RCC 7860 (cell line): ENCODE results near the gene HOXB1.
"Not testable (repeated sequence)": the region's sequence is repeated elsewhere in the genome, so short reads cannot be mapped to it uniquely, and the experiment has no call there.

ENCODE experiments used
- DNase-seq: peaks from one replicate; pipeline ENCODE4 v3.0.0-alpha.2; 2015; ENCODE audit warnings: low spot score
- FAIRE-seq: peaks from 2 replicates; lab custom pipeline; 2012; peaks lifted over from hg19 to GRCh38; lab: Jason Lieb, UNC

Gene HOXB1

DNA sequence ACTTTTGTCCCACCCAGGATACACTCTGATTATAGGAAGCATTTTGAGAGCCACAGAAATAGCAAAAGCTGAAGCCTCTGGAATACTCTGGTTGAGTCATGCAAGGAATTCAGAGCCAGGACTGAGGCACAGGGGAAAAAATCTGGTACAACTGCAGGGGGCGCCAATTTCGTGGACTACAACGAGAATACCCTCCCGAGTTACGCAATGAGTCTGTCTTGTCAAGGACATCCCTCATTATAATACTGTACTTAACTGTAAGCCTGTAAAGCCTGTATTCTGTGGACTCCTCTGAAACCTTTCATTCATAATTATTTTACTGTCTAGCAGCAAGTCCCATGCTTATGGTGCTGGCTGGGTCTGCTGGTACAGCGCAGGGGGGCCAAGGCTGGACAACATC lies 7.8 kb downstream of the HOXB1 start:
- no peak for DNase-seq
- FAIRE-seq, result no peak

DNA sequence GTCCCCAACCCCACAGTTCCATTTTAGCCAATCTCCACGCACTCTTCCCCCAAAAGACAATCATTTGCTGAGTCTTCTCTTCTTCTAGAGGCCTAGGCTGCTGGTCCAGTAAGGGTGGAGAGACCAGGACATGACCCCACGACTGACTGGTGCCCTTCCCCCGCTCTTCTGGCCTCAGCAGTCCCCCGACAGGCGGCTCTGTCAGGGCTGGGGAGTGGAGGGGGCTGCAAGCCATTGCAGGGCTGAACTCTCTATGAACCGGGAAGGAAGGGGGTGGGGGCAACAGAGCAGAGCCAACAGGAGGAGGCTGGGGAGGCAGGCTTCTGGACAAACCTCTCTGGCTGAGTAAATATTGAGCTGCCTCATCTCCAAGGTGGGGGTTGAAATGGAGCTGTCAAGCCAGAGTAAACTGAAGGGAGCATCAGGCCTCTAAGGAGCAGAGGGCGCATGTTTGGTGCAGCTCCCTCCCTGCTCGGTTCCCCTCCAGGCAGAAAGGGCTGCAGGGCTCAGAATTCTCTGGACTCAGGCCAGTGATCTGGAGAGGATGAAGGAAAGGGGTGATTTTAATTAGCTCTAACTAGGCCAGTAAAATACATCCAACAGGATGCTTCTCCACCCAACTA lies 8.7 kb downstream of the HOXB1 start:
- FAIRE-seq (no peak), DNase-seq (peak; percentile 51)

DNA sequence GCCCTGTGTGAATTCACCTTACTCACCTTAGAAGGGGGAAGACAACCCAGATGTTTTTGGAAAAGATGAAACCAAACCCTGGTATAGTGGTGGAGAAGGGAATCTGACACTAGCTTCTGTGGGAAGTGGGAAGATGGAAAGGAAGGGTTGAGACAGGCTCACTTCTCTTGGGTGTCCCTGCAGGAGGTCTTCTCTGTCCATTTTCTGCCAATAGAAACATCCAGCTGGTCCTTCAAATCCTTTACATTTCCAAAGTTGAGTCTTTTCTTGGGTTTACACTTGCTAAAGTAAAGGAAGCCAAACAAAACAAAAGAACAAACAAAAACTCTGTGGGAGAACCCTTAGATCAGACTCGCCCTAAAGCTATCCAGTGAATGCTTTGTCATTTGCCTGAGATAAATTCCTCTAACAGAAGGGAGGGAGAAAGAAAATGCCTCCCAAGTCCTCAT lies 10.2 kb downstream of the HOXB1 start:
- no peak for FAIRE-seq
- no peak for DNase-seq

DNA sequence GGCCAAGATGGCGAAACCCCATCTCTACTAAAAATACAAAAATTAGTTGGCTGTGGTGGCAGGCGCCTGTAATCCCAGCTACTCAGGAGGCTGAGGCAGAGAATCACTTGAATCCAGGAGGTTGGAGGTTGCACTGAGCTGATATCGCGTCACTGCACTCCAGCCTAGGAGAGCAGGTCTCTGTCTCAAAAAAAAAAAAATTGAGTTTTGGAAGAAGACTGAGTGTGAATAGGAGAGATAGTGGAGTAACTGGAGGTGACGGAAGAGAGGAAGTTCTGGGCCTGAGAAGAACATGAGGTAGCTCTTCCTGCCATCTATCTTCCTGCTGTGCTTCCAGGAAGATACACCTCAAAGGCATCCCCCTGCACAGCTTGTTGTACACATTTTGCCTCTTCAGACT lies 11.4 kb downstream of the HOXB1 start:
- FAIRE-seq (no peak), DNase-seq (no peak)

DNA sequence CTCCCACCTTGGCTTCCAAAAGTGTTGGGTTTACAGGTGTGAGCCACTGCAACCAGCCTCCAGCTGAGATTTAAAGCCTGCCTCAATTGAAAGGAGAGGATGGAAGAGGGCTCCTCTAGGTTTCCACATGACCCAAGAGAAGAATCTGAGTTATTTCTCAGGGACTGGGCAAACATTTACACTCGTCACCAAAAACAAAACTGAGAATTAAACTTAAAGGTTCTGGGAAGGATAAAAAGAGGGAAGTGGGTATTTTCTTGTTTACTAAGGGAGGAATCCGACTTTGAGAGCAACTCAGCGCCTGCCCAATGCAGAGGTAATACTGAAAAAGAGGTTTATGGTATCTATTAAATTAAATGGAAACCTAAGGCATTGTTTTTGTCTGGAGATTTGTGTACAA lies 13.3 kb downstream of the HOXB1 start:
- DNase-seq (no peak), FAIRE-seq (no peak)

DNA sequence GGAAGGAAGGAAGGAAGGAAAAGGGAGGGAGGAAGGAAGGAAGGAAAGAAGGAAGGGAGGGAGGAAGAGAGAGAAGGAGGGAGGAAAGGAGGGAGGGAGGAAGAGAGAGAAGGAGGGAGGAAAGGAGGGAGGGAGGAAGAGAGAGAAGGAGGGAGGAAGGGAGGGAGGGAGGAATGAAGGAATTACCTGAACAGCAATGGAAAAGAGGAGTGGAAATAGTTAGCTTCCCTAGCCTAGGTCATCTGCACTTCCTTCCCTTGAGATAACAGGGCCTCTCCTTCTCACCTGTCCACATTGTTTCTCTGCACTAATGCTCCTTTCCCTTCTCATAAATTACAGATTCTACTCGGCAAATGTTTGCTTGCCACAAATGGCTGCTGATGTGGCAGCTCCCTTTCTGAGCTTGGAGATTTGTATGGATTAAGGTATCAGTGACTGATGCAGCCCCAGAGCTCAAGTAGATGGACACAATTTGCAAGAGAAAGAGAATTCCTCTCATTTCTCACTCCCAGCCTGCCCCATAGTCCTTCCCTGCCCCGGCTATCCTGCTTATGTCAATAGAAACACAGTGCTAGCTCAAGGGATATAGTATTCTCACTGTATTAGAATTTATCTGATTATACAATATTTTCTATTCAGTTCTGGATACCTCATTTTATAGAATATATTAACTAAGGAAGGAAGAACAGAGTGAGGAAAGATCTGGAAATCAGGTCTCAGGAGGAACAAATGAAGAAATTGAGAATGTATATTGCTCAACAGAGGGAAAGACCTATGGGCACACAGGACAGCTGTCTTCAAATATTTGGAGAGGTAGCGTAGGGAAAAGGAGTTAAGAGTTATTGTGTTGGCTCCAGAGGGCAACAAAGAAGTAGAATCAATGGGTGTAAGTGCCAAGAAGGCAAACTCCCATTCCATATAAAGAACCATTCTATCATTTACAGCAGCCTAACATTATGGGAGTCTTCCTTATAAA lies 14.6 kb downstream of the HOXB1 start:
- no peak for DNase-seq
- no peak for FAIRE-seq

DNA sequence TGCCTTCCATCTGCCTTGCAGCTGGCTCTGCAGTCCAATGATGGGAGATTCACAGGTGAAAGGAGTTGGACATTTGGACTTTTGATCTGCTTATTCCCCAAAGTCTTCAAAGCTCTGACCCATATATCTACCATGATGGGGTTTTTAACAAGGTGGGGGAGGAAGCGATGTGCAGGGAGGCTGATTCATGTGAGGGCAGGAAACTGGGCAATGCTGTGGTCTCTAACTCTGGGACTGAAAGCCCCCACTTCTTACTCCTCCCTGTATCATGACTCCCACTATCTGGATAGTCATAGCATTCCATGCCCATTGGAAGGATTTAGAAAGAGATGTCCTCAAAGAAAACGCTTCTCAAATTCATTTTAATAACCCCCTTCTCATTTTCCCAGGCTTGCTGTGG lies 16.3 kb downstream of the HOXB1 start:
- DNase-seq, result no peak
- FAIRE-seq, result no peak

DNA sequence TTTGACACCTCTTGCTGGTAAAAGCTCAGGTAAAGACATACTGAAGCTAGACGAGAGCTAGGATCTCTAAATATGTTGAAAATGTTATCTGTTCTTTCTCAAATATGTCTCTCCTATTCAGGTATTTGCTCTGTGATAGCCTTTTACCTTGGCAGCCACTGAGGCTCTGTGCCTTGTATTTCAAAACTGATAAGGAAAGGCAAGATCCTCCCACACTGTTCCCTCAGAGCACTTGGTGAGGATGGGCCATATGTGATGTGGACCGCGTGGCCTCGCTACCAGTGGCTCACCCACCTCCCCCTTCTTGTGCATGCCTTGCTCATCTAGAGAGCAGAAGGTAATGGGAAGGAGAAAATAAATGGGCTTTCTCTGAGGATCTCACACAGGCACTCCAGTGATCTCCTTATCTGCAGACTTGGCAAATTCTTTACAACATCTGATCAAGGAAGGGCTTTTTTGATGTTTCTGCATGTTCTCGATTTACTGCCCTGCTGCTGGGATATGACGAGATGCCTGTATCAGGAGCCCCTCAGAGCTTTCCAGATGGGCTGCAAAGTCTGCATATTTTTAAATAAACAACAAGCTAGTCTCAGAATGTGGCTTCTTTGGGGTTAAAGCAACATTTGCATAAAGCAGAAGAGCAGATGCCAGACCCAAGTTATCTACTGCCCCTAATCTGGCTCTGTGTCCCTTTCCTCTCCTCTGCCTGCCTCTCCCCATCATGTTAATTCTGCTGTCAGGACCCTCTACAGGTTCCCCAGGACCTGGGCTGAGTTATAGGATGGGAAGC lies 16.9 kb downstream of the HOXB1 start:
- DNase-seq (no peak), FAIRE-seq (no peak)

DNA sequence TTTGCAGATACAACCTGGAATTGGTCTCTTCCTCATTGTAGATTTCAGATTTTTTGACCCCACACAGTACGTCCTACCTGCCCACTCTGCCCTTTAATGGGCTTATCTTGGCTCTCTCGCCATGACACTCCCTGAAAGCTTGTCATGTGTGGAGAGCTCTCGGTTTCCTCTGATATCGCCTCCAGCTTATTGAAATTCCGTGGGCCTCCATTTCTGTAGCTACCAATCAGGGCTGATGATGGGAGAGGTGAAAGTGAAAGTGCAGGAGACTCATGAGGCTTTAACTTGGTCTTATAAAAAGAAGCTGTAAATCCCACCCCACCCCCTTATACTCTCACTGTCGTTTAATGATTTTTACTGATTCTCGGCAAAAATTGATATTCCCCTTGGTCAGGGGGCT lies 17.7 kb downstream of the HOXB1 start:
- DNase-seq (no peak), FAIRE-seq (no peak)

DNA sequence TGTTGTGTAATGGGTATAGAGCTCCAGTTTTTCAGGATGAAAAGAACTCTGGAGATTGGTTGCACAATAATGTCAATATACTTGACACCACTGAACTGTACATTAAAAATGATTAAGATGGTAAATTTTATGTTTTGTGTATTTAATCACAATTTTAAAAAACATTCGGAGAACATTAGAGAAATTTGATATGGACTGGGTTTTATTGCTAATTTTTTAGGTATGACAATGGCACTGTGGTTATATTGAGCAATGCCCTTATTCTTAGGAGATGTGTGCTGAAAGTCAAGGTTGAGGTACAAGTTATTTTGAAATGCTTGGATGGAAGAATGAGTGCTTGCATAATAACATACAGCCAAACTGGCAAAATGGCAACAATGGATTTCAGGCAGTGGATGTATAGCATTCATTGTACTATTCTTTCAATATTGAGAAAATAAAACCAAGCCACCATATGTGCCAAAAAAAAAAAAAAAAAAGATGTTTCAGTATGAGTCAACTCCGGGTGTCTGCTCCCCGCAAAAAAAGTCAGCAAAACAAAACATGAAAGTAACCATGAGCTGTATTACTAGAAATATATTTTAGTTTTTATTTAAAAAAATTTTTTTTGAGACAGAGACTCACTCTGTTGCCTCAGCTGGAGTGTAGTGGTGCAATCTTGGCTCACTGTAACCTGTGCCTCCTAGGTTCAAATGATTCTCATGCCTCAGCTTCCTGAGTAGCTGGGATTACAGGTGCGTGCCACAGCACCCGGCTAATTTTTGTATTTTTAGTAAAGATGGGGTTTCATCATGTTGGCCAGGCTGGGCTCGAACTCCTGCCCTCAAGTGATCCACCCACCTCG lies 19.8 kb downstream of the HOXB1 start:
- FAIRE-seq, result no peak
- no peak for DNase-seq

DNA sequence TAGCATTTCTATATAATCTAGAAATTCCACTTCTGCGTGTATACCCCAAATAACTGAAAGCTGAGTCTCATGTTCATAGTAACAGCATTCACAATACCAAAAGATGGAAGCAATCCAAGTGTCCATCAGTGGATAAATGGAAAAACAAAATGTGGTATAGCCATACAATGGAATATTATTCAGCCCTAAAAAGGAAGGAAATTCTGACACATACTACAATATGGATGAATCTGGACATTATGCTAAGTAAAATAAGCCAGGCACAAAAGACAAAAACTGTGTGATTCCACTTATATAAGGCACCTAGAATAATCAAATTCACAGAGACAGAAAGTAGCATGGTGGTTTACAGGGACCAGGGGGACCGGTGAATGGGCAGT lies 20.4 kb downstream of the HOXB1 start:
- no peak for FAIRE-seq
- no peak for DNase-seq

DNA sequence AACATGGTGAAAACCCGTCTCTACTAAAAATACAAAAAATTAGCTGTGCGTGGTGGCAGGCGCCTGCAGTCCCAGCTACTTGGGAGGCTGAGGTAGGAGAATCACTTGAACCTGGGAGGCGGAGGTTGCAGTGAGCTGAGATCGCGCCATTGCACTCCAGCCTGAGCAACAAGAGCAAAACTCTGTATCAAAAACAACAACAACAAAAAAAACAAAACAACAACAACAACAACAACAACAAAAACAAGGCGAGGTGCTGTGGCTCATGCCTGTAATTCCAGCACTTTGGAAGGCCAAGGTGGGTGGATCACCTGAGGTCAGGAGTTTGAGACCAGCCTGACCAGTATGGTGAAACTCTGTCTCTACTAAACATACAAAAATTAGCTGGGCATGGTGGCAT lies 21.1 kb downstream of the HOXB1 start:
- DNase-seq, FAIRE-seq: not testable (repeated sequence)

DNA sequence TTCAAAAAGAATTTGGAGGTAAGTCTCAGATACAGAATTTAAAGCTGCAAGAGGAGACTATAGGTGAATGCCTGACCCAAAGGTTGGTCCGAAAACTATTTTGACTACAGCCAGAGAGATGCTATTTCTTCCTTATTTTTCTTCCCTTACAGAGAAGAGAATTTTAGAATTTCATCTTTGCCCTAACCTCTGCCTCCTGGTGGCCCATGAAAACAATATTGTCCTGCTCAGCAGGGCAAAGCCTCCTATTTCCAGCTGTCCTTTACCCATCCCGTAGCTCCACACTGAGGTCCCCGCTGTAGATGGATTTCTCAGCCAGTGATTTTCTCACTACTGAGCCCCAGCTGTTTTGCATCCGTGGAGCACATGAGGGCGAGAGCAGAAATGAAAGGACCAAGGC lies 24.6 kb downstream of the HOXB1 start:
- no peak for FAIRE-seq
- DNase-seq, result no peak

DNA sequence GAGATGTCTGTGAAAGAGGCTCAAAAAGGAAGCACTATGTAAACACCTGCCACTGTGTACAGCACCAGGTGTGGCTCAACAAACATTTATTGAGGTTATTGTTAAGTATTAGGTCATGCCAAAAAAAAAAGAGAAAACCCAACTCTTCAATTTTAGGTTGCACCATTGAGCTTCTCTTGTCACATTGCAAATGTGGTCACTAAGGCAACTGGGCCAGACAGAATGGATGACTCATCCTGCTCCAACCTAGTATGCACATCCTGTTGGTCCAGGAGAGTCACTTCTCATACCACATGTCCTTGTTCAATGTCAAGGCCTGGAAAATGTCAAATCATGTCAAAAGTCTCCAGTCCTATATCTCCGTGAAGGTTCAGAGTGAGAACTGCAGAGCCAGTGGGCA lies 25.0 kb downstream of the HOXB1 start:
- DNase-seq (peak; percentile 93), FAIRE-seq (peak; percentile 80)

DNA sequence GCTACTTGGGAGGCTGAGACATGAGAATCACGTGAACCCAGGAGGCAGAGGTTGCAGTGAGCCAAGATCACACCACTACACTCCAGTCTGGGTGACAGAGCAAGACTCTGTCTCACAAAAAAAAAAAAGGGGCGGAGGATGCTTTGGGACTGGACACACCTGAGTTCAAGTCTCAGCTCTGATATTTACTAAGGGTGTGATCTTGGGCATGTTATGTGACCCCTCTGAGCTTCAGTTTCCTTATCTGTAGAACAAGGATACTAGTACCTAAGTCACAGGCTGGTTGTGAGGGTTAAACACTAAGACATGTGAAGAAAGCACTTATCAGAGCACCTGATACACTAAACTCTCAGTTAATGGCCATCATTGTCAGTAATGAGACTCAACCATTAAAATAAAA lies 25.9 kb downstream of the HOXB1 start:
- FAIRE-seq (no peak), DNase-seq (no peak)

DNA sequence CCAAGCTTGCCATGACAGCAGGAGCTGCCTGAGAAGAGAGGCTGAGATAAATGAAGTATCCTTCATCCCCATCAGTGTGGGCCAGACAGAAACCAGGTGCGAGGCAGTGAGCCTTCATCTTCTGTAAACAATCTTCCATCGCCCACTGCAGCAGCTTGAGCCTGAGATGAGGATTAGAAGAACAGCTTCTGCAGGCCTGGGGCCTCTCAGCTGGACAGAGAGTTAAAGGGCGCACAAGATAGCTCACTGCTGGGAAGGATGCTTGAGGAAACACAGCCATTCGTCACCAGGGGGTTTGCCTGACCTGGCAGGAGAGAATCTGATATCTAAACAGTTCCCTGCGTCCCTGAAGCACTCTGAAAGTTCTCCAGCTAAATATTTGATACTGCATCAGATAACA lies 27.1 kb downstream of the HOXB1 start:
- DNase-seq (no peak), FAIRE-seq (no peak)

DNA sequence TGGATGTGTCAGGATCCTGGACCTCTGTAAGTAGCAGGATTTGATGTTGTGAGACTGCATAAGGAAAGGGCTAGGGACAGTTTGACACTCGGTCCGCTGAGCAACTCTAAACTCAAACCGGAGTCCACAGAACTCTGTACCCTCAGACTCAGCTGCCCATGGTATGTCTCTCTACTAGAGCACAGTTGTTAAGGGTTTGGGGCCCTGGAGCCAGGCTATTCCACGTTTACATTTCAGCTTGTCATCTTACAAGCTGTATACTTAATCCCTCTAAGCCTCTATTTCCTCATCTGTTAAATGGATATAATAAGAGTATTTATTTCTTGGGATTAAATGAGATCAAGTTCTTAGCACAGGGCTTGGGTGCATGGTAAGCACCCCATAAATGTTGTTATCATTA lies 27.9 kb downstream of the HOXB1 start:
- DNase-seq (no peak), FAIRE-seq (no peak)

DNA sequence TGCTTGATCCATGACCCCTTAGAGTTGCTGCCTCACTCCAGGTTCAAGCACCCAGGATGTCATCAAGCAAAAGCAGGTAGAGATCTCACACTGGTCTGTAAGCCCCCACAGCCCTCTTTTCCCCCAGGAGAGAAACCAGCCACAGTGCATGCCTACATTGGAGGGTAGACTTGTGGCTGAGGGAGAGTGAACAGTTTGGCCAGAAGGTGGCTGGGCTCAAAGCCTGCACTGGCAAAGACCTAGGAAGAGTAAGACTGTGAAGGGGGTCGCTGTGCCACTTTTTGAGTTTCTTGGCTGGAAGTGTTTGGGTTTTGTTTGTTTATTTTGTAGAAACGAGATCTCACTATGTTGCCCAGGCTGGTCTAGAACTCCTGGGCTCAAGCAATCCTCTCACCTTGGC lies 28.5 kb downstream of the HOXB1 start:
- FAIRE-seq, result no peak
- DNase-seq, result no peak

DNA sequence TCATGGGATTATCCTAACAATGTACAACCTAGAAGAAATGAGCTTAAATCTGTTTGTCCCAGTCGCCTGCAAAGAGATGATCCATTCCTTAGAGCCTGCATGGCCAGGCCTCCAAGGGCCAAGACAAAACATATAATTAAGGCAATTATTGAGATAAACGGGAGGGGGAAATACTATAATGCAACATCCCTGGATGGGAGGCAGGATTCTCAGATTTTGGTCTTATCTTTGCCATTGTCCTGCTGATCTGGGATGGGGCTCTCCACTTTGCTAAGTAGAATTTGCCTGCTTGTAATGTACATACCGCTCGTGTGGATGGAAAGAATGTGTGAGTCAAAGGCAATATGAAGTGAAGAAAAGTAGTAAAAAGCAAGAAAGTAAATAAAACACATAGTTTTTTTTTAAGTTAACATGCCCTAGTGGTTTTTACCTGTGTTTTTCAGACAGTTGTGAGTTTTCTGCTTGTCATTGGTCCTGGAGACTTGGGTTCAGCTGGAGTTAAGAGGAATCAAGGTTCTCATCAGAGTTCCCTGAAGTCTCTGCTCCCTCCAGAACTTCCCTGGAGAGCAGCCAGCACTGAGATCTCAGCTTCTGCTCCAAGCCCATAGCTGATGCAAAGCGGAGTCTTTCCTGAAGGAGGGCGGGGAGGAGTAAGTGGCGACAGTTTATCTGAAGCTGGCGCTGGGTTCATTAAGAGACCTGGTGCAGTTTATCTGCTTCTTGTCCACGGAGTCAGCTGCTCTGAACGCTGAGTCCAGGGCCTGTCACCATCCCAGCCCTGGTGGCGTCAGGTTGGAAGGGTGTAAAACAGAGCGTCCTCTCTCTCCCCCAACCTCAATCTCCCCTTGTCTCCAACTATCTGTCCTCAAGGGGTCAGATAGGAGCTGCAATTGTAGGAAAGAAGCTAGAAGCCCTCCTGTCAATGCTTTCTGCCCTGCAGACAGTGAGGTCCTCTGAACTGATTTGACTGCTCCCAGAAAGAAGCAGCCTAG lies 30.1 kb downstream of the HOXB1 start:
- DNase-seq, result no peak
- FAIRE-seq, result no peak
